IPS-18c (cell line): ENCODE results near the gene DCTN5.
"Not testable (repeated sequence)": the region's sequence is repeated elsewhere in the genome, so short reads cannot be mapped to it uniquely, and the experiment has no call there.

Experiments used
- H3K4me3 ChIP-seq: 2 replicates; pipeline ENCODE4 v1.7.0; 2013; ENCODE audit warnings: low read depth, mild to moderate bottlenecking, low read length, moderate library complexity; ENCODE audit not compliant: insufficient read depth
- H3K9me3 ChIP-seq: one replicate; pipeline ENCODE4 v1.6.1; 2013; ENCODE audit warnings: mild to moderate bottlenecking, low read length, moderate library complexity; ENCODE audit not compliant: control insufficient read depth, insufficient read depth

Gene DCTN5

DNA sequence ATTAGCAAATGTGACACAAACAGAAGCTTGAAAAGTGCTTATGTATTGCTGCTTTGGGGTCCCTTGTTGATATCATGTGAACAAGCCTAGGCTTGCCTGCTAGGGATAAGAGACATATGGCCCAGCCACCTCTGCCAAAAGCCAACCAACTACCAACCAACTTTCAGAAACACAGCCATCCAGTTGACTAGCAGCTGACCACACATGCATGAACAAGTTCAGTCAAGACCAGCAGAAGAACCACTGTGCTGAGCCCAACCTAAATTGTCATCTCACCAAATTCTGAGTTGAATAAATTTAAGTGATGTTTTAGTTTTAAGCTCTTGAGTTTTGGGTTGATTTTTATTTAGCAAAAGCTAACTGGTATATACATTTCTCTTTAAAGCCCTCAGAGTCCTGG is 68.3 kb downstream of the DCTN5 start:
- Histone ChIP-seq H3K4me3 (no peak overlapping the region), H3K9me3 (peaks cover 5% of the 10 kb centered on the region)

DNA sequence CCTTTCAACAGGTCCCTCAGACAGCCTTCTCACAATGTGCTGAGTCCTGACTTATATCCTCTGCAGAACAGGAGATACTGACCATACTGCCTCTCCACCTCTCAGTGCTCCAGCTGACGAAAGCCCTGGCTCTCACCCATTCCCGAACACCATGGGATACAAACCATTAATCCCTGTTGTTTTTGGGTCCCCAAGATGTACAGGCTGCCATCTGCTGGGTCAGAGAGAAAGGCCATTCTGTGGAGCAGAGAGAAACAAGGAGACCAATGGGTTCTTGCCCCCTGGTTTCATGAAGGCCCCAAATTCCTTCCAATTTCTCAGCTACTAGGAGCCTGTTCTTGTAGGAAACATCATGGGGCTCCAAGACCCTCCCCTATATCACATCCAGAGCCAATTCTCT is 68.7 kb downstream of the DCTN5 start:
- Histone ChIP-seq H3K9me3 (peaks cover 5% of the 10 kb centered on the region), H3K4me3 (no peak overlapping the region)

DNA sequence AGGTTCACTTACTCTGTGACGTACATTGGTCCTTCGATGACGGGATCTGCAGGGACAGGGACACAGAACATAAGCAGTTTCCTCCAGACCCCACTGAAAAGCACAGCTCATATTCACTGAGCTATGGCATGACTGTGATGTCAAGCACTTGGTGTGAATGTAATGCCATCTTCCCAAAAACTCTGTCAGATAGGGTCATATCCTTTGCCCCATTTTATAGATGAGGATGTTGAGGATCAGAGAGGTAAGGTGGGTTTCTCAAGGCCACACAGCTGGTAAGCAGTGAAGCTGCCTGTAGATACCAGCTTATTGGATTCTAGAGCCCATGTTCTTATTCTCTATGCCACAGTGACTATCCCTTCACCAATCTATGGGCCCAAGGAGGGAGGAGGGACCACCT is 69.2 kb downstream of the DCTN5 start:
- H3K4me3 ChIP-seq, result no peak overlapping the region
- H3K9me3 ChIP-seq, result peaks cover 5% of the 10 kb centered on the region

DNA sequence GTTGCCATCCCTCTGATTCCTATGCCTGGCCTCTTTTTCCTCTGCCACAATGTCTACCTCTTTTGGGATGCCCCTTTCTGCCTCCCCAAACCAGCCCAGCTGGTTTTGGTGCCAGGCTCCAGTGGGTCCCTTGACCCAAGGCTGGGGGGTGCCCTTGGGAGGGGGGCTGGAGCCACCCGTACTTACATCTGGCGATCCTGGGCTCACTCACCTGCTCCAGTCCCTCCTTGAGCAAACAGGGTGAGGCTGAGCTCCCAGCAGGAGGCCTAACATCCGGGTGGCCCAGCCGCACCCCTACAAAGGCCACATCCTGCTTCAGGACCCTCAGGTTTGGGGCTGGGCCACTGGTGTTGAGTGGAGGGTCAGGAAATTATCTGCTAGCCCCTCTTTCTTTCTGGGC is 70.5 kb downstream of the DCTN5 start:
- Histone ChIP-seq H3K9me3 (peaks cover 5% of the 10 kb centered on the region), H3K4me3 (no peak overlapping the region)

DNA sequence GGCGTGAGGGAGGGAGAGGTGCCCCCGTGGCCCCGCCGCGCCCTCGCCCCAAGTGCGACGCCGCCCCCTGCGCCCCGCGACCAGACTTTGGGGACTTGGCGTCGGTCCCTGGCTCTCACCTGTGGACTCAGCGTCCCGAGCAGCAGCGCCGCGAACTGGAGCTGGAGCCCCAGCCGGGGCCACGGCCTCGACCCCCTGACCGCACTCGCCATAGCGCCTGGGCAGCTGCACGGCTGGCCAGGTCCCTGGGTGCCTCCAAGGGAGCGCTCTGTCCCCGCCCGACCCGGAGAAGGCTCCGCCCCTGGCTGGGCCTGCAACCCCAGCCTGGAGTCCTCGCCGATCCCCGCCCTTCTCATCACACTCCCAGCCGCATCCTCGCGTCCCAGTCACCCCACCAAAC is 71.7 kb downstream of the DCTN5 start, which contains the start of gene ERN2:
Gene ERN2 (minus strand): TSS at position 247 of the 400 bp plus-strand sequence. CDS start 35 bp downstream, at position 212.
- Histone ChIP-seq H3K4me3 (peak within 1 kb of the TSS; percentile 49), H3K9me3 (peaks cover 5% of the 10 kb centered on the region)

DNA sequence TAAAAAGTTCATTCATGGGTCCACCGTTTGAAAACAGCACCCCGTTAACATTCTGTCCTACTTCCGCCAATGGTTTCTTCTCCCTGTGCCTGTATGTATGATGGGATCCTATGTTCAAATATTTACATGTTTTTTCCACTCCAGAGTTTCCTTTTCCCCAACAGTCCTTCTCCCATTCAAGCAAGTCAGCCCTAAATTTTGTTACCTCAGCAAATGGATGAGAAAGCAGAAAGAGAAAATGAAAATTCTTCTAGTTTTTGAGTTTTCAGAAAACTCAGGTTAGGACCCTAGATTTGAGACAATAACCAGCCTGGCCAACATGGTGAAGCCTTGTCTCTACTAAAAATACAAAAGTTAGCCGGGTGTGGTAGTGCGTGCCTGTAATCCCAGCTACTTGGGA is 75.2 kb downstream of the DCTN5 start:
- Histone ChIP-seq H3K9me3 (no peaks in the 10 kb centered on the region), H3K4me3 (no peak overlapping the region)

DNA sequence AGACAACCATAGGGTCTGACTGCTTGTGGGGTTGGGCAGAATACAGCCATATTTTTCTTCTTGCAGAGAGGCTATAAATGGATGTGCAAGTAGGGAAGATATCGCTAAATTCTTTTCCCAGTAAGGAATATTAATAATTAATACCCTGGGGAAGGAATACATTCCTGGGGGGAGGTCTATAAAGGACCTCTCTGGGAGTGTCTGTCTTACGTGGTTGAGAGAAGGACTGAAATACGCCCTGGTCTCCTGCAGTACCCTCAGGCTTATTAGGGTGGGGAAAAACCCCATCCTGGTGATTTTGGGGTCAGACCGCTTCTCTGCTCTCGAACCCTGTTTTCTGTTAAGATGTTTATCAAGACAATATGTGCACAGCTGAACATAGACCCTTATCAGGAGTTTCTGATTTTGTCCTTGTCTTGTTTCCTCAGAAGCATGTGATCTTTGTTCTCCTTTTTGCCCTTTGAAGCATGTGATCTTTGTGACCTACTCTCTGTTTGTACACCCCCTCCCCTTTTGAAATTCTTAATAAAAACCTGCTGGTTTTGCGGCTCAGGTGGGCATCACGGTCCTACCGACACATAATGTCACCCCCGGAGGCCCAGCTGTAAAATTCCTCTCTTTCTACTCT is 81.5 kb downstream of the DCTN5 start:
- not testable (repeated sequence) for H3K9me3 ChIP-seq, H3K4me3 ChIP-seq

DNA sequence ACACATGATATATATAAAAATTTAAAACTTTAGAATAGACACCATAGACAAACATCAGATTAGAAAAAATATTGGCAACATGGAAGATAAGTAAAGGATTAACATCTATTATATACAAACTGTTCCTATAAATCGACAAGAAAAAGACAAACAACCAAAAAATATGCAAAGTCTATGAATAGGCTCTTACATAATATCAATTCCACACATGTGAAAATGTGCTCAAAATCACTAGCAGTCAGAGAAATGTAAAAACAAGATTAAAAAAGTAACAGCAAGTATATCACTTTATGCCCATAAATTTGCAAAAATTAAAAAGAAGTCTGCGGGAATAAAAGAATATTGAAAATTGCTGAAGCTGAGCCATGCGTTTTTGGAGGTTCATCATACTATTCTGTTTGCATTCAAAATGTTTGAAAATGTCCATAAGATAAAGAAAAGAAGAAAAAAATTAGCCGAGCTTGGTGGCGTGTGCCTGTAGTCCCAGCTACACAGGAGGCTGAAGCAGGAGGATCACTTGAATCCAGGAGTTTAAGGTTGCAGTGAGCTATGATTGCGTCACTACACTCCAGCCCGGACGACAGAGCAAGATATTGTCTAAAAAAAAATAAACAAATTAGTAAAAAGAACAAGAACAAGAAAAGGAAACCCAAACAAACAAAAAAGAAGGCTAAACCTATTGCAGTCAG is 83.0 kb downstream of the DCTN5 start:
- H3K9me3 ChIP-seq, result no peaks in the 10 kb centered on the region
- H3K4me3 ChIP-seq, result no peak overlapping the region

DNA sequence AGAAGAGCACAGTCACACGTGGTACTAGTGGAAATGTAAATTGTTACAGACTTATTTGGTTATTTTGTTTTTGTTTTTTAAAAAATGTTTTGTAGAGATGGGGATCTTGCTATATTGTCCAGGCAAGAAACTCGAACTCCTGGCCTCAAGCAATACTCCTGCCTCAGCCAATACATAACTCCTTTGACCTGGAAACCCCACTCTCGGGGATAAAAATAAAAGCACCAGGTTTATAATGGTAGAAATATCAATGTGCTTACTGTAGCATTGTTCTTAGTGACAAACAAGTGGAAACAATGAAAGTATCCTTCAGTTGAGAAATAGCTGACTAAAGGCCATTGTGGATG is 83.5 kb downstream of the DCTN5 start:
- Histone ChIP-seq H3K4me3 (no peak overlapping the region), H3K9me3 (no peaks in the 10 kb centered on the region)

DNA sequence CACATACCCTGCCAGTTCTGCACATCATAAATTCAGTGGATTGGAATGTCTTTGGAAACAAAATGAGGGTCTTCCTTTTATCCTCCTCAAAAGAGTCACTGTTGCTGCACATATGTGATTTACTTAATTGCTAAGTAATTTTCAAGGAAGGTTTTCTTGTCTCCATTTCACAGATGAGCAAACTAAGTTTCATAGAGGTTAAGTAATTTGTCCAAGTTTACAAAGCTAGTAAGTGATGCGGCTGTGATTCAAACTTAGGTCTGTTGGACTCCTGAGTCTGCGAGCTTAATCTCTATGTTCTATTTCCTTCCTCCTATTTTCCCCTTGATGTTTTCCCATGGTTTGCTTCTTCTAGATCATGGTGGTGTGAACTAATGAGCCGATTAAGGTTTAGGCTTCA is 85.4 kb downstream of the DCTN5 start:
- Histone ChIP-seq H3K4me3 (no peak overlapping the region), H3K9me3 (no peaks in the 10 kb centered on the region)
